ENCODE measurements around the gene IL9. TPM values are rescaled to one million over a fixed set of nuclear protein-coding genes. Genes with fewer than 3 reads are reported as not detected.
"Not testable (repeated sequence)": the region's sequence is repeated elsewhere in the genome, so short reads cannot be mapped to it uniquely, and the experiment has no call there.

Gene IL9
- total RNA-seq, 1 experiment from 2014 or later, result not detected

- H3K4me1 Mint-ChIP-seq (ENCODE audit: insufficient read depth, unreplicated experiment), result peaks cover 18% of the 10 kb centered on the region
- no peaks in the 10 kb centered on the region for H3K9me3 Mint-ChIP-seq (ENCODE audit: unreplicated experiment)
- no peak overlapping the region for H3K27ac Mint-ChIP-seq (ENCODE audit: low read depth, unreplicated experiment)
- DNase-seq (ENCODE audit: unreplicated experiment), result no peak
- no TSS peak for BruUV-seq (replicated peaks)
- no peak overlapping the region for H3K4me3 Mint-ChIP-seq (ENCODE audit: unreplicated experiment)
- TF ChIP-seq CTCF (IDR thresholded peaks at IDR 0.05; ENCODE audit: unreplicated experiment), result no peak
- no peaks in the 10 kb centered on the region for H3K36me3 Mint-ChIP-seq (ENCODE audit: insufficient read depth, unreplicated experiment)
- peaks cover 2% of the 10 kb centered on the region for H3K27me3 Mint-ChIP-seq (ENCODE audit: insufficient read depth, unreplicated experiment)
- ChIA-PET POLR2A (no interaction called here), CTCF (interaction anchor here (2.5 kb wide), 1 partner anchor 11 kb away, joined by 10 read pairs; no protein-coding TSS in a partner anchor)
- intact Hi-C loops (cut with micrococcal nuclease), result no loop called here
These were observed 36.0 kb downstream of the IL9 start for GRCh38 chr5:135859641-135860040.

GRCh38 chr5:135859186-135859585 lies 36.5 kb downstream of the IL9 start:
- H3K36me3 Mint-ChIP-seq (ENCODE audit: insufficient read depth, unreplicated experiment); POLR2A ChIA-PET; BruUV-seq (replicated peaks); intact Hi-C loops (cut with micrococcal nuclease); H3K9me3 Mint-ChIP-seq (ENCODE audit: unreplicated experiment); H3K27me3 Mint-ChIP-seq (ENCODE audit: insufficient read depth, unreplicated experiment); H3K27ac Mint-ChIP-seq (ENCODE audit: low read depth, unreplicated experiment); H3K4me3 Mint-ChIP-seq (ENCODE audit: unreplicated experiment); DNase-seq (ENCODE audit: unreplicated experiment): not testable (repeated sequence)
- CTCF ChIA-PET, result interaction anchor here (2.5 kb wide), 1 partner anchor 11 kb away, joined by 10 read pairs; no protein-coding TSS in a partner anchor
- peaks cover 18% of the 10 kb centered on the region for H3K4me1 Mint-ChIP-seq (ENCODE audit: insufficient read depth, unreplicated experiment)

- peak; percentile 38 for DNase-seq (ENCODE audit: unreplicated experiment)
- H3K27ac Mint-ChIP-seq (ENCODE audit: low read depth, unreplicated experiment), result no peak overlapping the region
- ChIA-PET CTCF (interaction anchor here (0.5 to 1.2 kb wide), 4 partner anchors 22 to 392 kb away, joined by 3 to 5 read pairs (median 3); no protein-coding TSS in a partner anchor), POLR2A (interaction anchor here (0.7 kb wide), 2 partner anchors 207 to 401 kb away, joined by 3 read pairs; no protein-coding TSS in a partner anchor)
- H3K27me3 Mint-ChIP-seq (ENCODE audit: insufficient read depth, unreplicated experiment), result peaks cover 14% of the 10 kb centered on the region
- peaks cover 18% of the 10 kb centered on the region for H3K4me1 Mint-ChIP-seq (ENCODE audit: insufficient read depth, unreplicated experiment)
- intact Hi-C loops (cut with micrococcal nuclease), result no loop called here
- no peak overlapping the region for H3K4me3 Mint-ChIP-seq (ENCODE audit: unreplicated experiment)
- H3K9me3 Mint-ChIP-seq (ENCODE audit: unreplicated experiment), result no peaks in the 10 kb centered on the region
- no TSS peak for BruUV-seq (replicated peaks)
- no peak for TF ChIP-seq CTCF (IDR thresholded peaks at IDR 0.05; ENCODE audit: unreplicated experiment)
- H3K36me3 Mint-ChIP-seq (ENCODE audit: insufficient read depth, unreplicated experiment), result no peaks in the 10 kb centered on the region
These were observed 37.9 kb downstream of the IL9 start for GRCh38 chr5:135857630-135858311.

GRCh38 chr5:135851915-135852845 lies 43.5 kb downstream of the IL9 start:
- Mint-ChIP-seq H3K4me1 (ENCODE audit: insufficient read depth, unreplicated experiment) (no peaks in the 10 kb centered on the region), H3K27ac (ENCODE audit: low read depth, unreplicated experiment) (no peak overlapping the region), H3K9me3 (ENCODE audit: unreplicated experiment) (no peaks in the 10 kb centered on the region), H3K4me3 (ENCODE audit: unreplicated experiment) (no peak overlapping the region), H3K36me3 (ENCODE audit: insufficient read depth, unreplicated experiment) (no peaks in the 10 kb centered on the region), H3K27me3 (ENCODE audit: insufficient read depth, unreplicated experiment) (peaks cover 14% of the 10 kb centered on the region)
- POLR2A ChIA-PET, result no interaction called here
- no peak for TF ChIP-seq CTCF (IDR thresholded peaks at IDR 0.05; ENCODE audit: unreplicated experiment)
- CTCF ChIA-PET, result interaction anchor here (1.3 kb wide), 1 partner anchor 9 kb away, joined by 5 read pairs; no protein-coding TSS in a partner anchor
- DNase-seq (ENCODE audit: unreplicated experiment), result no peak
- intact Hi-C loops (cut with micrococcal nuclease), result no loop called here
- no TSS peak for BruUV-seq (replicated peaks)

All from MCF 10A (cell line).